H1 (cell line): ENCODE results near the gene CCDC183. TPM values are rescaled to one million over a fixed set of nuclear protein-coding genes. Genes with fewer than 3 reads are reported as not detected.

Experiments
- CBX5 ChIP-seq: fragments of 300-800, 300-1000 bp; sonication (generic); IDR thresholded peaks from 2 replicates; pipeline ENCODE4 v1.7.1; 2016; ENCODE audit warnings: antibody characterized with exemption, low read length, low read depth
- CBX8 ChIP-seq: fragments of 300-800, 300-1000 bp; sonication (generic); IDR thresholded peaks from 2 replicates; pipeline ENCODE4 v1.7.1; 2016; ENCODE audit warnings: low read depth, low read length, borderline replicate concordance
- HDAC6 ChIP-seq: IDR thresholded peaks from one replicate; pipeline ENCODE4 v1.7.1; 2012; ENCODE audit warnings: low read depth, mild to moderate bottlenecking, inconsistent platforms, low read length, moderate library complexity
- KDM4A ChIP-seq: IDR thresholded peaks from one replicate; pipeline ENCODE4 v1.7.1; 2012; ENCODE audit warnings: low read depth, mild to moderate bottlenecking, moderate library complexity, low read length, inconsistent platforms; ENCODE audit not compliant: severe bottlenecking
- POLR2AphosphoS5 ChIP-seq: IDR thresholded peaks from 2 replicates; pipeline ENCODE4 v1.6.1; 2011; ENCODE audit warnings: low read depth, low read length
- SP1 ChIP-seq: IDR thresholded peaks from 2 replicates; pipeline ENCODE4 v1.6.1; 2011; ENCODE audit warnings: low read depth, low read length
- SP2 ChIP-seq: IDR thresholded peaks from 2 replicates; pipeline ENCODE4 v1.6.1; 2012; ENCODE audit warnings: mild to moderate bottlenecking, low read length, inconsistent platforms
- SUZ12 ChIP-seq: fragments of 200-600 bp; sonication (generic); IDR thresholded peaks from 2 replicates; pipeline ENCODE4 v1.6.1; 2012; ENCODE audit warnings: mild to moderate bottlenecking, inconsistent platforms, low read length, moderate library complexity, mixed read lengths
- YY1 ChIP-seq: IDR thresholded peaks from 2 replicates; pipeline ENCODE4 v1.6.1; 2011; ENCODE audit warnings: low read depth, mild to moderate bottlenecking, low read length
- polyA plus RNA-seq, 7 experiments: library from polyadenylated mRNA; depleted of rRNA in 3 of 7; stranded (reverse) in 5 of 7; unstranded in 2 of 7; fragments of >200 nt in 5 of 7; fragments of 200-250 nt in 2 of 7; gene quantifications; 1 replicate in 5 of 7; 2 replicates in 1 of 7; 4 replicates in 1 of 7; pipeline versions ENCODE4 v1.2.1 to v1.2.3, GENCODE V29; 2011 to 2013; ENCODE audit warnings: missing spikeins in 2 of 7, mixed read lengths in 2 of 7
- total RNA-seq: library from RNA; stranded (reverse); fragmentation: NEBNext Ultra II Directional; extraction: Animal tissue kit (Norgen Biotek cat#: 25700); gene quantifications from 2 replicates; pipeline ENCODE4 v1.2.1, GENCODE V29; 2021
- TF ChIP-seq, protein P1 (sequence below): fragments of 300-600 bp; sonication (generic); IDR thresholded peaks from 2 replicates; pipeline ENCODE4 v1.7.1; 2012; ENCODE audit warnings: low read length, moderate library complexity, mild to moderate bottlenecking, inconsistent platforms; ENCODE audit not compliant: insufficient replicate concordance

The CCDC183 gene
- total and polyA plus RNA-seq, 2 of the 8 experiments (the other 6 are each of a cell fraction or from before 2014, with no cell fraction given): 0.51 to 1.6 TPM

DNA sequence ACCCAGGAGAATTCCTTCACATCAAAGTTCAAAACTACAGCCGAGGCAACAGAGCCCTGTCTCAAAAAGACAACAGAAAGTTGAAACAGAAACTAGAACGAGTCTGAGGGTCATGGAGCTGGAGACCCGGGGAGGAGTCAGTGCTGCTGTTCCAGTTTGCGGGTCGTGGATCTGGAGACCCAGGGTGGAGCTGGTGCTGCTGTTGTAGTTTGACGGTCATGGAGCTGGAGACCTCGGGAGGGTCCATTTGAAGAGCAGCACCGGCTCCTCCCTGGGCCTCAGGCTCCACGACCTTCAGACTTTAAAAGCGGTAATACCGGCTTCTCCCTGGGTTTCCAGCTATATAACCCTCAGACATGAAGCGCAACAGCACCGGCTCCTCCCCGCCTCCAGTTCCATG, 18.8 kb upstream of the CCDC183 start (continued):
- TF ChIP-seq, protein P1, sequence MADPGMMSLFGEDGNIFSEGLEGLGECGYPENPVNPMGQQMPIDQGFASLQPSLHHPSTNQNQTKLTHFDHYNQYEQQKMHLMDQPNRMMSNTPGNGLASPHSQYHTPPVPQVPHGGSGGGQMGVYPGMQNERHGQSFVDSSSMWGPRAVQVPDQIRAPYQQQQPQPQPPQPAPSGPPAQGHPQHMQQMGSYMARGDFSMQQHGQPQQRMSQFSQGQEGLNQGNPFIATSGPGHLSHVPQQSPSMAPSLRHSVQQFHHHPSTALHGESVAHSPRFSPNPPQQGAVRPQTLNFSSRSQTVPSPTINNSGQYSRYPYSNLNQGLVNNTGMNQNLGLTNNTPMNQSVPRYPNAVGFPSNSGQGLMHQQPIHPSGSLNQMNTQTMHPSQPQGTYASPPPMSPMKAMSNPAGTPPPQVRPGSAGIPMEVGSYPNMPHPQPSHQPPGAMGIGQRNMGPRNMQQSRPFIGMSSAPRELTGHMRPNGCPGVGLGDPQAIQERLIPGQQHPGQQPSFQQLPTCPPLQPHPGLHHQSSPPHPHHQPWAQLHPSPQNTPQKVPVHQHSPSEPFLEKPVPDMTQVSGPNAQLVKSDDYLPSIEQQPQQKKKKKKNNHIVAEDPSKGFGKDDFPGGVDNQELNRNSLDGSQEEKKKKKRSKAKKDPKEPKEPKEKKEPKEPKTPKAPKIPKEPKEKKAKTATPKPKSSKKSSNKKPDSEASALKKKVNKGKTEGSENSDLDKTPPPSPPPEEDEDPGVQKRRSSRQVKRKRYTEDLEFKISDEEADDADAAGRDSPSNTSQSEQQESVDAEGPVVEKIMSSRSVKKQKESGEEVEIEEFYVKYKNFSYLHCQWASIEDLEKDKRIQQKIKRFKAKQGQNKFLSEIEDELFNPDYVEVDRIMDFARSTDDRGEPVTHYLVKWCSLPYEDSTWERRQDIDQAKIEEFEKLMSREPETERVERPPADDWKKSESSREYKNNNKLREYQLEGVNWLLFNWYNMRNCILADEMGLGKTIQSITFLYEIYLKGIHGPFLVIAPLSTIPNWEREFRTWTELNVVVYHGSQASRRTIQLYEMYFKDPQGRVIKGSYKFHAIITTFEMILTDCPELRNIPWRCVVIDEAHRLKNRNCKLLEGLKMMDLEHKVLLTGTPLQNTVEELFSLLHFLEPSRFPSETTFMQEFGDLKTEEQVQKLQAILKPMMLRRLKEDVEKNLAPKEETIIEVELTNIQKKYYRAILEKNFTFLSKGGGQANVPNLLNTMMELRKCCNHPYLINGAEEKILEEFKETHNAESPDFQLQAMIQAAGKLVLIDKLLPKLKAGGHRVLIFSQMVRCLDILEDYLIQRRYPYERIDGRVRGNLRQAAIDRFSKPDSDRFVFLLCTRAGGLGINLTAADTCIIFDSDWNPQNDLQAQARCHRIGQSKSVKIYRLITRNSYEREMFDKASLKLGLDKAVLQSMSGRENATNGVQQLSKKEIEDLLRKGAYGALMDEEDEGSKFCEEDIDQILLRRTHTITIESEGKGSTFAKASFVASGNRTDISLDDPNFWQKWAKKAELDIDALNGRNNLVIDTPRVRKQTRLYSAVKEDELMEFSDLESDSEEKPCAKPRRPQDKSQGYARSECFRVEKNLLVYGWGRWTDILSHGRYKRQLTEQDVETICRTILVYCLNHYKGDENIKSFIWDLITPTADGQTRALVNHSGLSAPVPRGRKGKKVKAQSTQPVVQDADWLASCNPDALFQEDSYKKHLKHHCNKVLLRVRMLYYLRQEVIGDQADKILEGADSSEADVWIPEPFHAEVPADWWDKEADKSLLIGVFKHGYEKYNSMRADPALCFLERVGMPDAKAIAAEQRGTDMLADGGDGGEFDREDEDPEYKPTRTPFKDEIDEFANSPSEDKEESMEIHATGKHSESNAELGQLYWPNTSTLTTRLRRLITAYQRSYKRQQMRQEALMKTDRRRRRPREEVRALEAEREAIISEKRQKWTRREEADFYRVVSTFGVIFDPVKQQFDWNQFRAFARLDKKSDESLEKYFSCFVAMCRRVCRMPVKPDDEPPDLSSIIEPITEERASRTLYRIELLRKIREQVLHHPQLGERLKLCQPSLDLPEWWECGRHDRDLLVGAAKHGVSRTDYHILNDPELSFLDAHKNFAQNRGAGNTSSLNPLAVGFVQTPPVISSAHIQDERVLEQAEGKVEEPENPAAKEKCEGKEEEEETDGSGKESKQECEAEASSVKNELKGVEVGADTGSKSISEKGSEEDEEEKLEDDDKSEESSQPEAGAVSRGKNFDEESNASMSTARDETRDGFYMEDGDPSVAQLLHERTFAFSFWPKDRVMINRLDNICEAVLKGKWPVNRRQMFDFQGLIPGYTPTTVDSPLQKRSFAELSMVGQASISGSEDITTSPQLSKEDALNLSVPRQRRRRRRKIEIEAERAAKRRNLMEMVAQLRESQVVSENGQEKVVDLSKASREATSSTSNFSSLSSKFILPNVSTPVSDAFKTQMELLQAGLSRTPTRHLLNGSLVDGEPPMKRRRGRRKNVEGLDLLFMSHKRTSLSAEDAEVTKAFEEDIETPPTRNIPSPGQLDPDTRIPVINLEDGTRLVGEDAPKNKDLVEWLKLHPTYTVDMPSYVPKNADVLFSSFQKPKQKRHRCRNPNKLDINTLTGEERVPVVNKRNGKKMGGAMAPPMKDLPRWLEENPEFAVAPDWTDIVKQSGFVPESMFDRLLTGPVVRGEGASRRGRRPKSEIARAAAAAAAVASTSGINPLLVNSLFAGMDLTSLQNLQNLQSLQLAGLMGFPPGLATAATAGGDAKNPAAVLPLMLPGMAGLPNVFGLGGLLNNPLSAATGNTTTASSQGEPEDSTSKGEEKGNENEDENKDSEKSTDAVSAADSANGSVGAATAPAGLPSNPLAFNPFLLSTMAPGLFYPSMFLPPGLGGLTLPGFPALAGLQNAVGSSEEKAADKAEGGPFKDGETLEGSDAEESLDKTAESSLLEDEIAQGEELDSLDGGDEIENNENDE: no peak
- TF ChIP-seq HDAC6: no peak
- TF ChIP-seq CBX8: no peak
- TF ChIP-seq SP1: no peak
- no peak for TF ChIP-seq CBX5
- TF ChIP-seq SP2: no peak
- TF ChIP-seq YY1: no peak
- no peak for TF ChIP-seq KDM4A
- no peak for TF ChIP-seq POLR2AphosphoS5
- TF ChIP-seq SUZ12: no peak
- TF ChIP-seq, all 59 proteins: peak for 0
